Tibial nerve (tissue), 4 donors: ENCODE results near the gene SLC25A47. TPM values are rescaled to one million over a fixed set of nuclear protein-coding genes. Genes with fewer than 3 reads are reported as not detected.
A peak's percentile ranks its signal among the peaks of the same experiment; 100 is the strongest.
"Not testable (repeated sequence)": the region's sequence is repeated elsewhere in the genome, so short reads cannot be mapped to it uniquely, and the experiment has no call there.

Experiments
- DNase-seq, 2 donors: peaks; one replicate each; pipeline ENCODE4 v3.0.0-alpha.2; 2019; ENCODE audit warnings: low spot score in 2 of 2
- H3K27ac ChIP-seq, 4 donors: fragments of 200-600 bp; sonication (generic) in 3 of 4; one replicate each; pipeline ENCODE4 v1.5.1; 2017 to 2019; ENCODE audit warnings: mild to moderate bottlenecking in 1 of 4
- H3K27me3 ChIP-seq, 2 donors: fragments of 200-600 bp; sonication (generic) in 1 of 2; one replicate each; pipeline versions ENCODE4 v1.5.1 to v1.6.0; 2017 to 2019
- H3K36me3 ChIP-seq, 3 donors: fragments of 200-600 bp; sonication (generic); one replicate each; pipeline ENCODE4 v1.5.1; 2018 to 2019
- H3K4me1 ChIP-seq, 4 donors: fragments of 200-600 bp; sonication (generic) in 3 of 4; one replicate each; pipeline ENCODE4 v1.5.1; 2017 to 2019
- H3K4me3 ChIP-seq, 4 donors: fragments of 200-600 bp; sonication (generic) in 3 of 4; one replicate each; pipeline ENCODE4 v1.5.1; 2017 to 2019; ENCODE audit warnings: mild to moderate bottlenecking in 1 of 4, moderate library complexity in 1 of 4
- H3K9me3 ChIP-seq, 4 donors: fragments of 200-600 bp; sonication (generic) in 3 of 4; one replicate each; pipeline ENCODE4 v1.5.1; 2017 to 2019
- EP300 ChIP-seq, 2 donors: sonication (generic); formaldehyde crosslinking; IDR thresholded peaks; one replicate each; pipeline ENCODE4 v1.6.1; 2017; ENCODE audit warnings: antibody characterized with exemption in 2 of 2, mild to moderate bottlenecking in 1 of 2
- POLR2A ChIP-seq, 2 donors: fragments of 450-650 bp; IDR thresholded peaks; one replicate each; pipeline ENCODE4 v1.6.1; 2017; ENCODE audit warnings: antibody characterized with exemption in 2 of 2, mild to moderate bottlenecking in 2 of 2, moderate library complexity in 2 of 2
- WGBS, 2 donors: methylation state at CpG; one replicate each; pipeline ENCODE4 v1.1.5; 2018; 5-methylcytosine and 5-hydroxymethylcytosine counted together
- total RNA-seq, 4 donors: library from RNA; depleted of rRNA; stranded (reverse); fragments of >200 nt; gene quantifications; one replicate each; pipeline ENCODE4 v1.1.0, GENCODE V29; 2016
- TF ChIP-seq, protein P1 (sequence below), 5 experiments: fragments of 200-600 bp in 3 of 5; fragments of 450-650 bp in 2 of 5; sonication (generic) in 3 of 5; IDR thresholded peaks; one replicate each; pipeline ENCODE4 v1.5.1; 2016 to 2019; ENCODE audit warnings: antibody characterized with exemption in 5 of 5, mild to moderate bottlenecking in 3 of 5, moderate library complexity in 2 of 5

The SLC25A47 gene
- total RNA-seq, 4 donors from 2014 or later: 2.5 TPM; not detected in 3

- 3 to 17% methylated on average over 13 to 45 of the region's 49 CpGs for WGBS, 2 donors
- TF ChIP-seq, protein P1, sequence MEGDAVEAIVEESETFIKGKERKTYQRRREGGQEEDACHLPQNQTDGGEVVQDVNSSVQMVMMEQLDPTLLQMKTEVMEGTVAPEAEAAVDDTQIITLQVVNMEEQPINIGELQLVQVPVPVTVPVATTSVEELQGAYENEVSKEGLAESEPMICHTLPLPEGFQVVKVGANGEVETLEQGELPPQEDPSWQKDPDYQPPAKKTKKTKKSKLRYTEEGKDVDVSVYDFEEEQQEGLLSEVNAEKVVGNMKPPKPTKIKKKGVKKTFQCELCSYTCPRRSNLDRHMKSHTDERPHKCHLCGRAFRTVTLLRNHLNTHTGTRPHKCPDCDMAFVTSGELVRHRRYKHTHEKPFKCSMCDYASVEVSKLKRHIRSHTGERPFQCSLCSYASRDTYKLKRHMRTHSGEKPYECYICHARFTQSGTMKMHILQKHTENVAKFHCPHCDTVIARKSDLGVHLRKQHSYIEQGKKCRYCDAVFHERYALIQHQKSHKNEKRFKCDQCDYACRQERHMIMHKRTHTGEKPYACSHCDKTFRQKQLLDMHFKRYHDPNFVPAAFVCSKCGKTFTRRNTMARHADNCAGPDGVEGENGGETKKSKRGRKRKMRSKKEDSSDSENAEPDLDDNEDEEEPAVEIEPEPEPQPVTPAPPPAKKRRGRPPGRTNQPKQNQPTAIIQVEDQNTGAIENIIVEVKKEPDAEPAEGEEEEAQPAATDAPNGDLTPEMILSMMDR (IDR thresholded peaks at IDR 0.05): no peak
- TF ChIP-seq POLR2A (IDR thresholded peaks at IDR 0.05) (no peak), EP300 (IDR thresholded peaks at IDR 0.05) (no peak)
These were observed 16.0 kb upstream of the SLC25A47 start for GRCh38 chr14:100306998-100307765.

DNA sequence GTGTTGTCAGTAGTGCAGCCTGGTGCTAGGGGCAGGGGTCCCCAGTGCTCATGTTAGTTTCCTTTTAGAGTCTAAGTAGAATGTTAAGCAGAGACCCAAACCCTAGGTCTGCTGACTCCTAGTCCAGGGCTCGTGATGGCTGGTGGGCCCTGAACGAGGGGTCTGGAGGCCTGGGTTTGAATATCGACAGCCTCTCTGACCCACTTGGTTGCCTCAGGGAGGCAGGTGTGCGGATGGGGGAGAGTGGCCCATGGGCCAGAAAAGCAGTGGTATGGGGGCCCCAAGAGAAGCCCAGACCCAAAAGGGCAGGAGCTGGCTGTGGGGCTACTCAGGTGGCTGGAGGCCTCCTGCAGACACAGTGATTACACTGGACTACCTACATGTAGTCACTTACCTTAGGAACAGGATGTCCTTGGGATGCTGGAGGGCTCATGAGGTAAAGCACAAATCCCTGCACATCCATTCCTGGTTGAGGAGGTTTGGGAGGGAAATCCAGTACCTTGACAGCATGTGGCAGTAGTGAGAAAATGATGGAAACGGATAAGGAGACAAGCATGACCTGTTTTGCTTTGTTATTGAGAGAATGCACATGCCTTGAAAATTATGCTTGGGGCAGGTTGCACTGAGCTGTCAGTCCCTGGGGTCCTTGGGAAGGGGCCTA, 15.2 kb upstream of the SLC25A47 start:
- no peak for DNase-seq
- H3K9me3 ChIP-seq: no peaks in the 10 kb centered on the region
- H3K4me1 ChIP-seq: peaks cover 0 to 53% (median 24%) of the 10 kb centered on the region in 4 donors
- H3K36me3 ChIP-seq: no peaks in the 10 kb centered on the region
- WGBS, 2 donors: 87 to 88% methylated on average over 5 of the region's 5 CpGs
- TF ChIP-seq EP300 (IDR thresholded peaks at IDR 0.05) (no peak), POLR2A (IDR thresholded peaks at IDR 0.05) (no peak)
- TF ChIP-seq, protein P1 (IDR thresholded peaks at IDR 0.05): no peak
- peak overlapping the region in 3 of 4 donors; percentile 65 to 94 (median 79) for H3K4me3 ChIP-seq
- H3K27ac ChIP-seq: peak overlapping the region in 3 of 4 donors; percentile 90 to 97 (median 95)
- peaks cover 0 to 4% of the 10 kb centered on the region in 2 donors for H3K27me3 ChIP-seq

More at GRCh38 chr14:100306998-100307765, 16.0 kb upstream of the SLC25A47 start:
- Histone ChIP-seq H3K27ac (peak overlapping the region; percentile 76 to 97 (median 92)), H3K9me3 (no peaks in the 10 kb centered on the region), H3K4me1 (peaks cover 0 to 55% (median 24%) of the 10 kb centered on the region in 4 donors), H3K27me3 (no peaks in the 10 kb centered on the region), H3K36me3 (no peaks in the 10 kb centered on the region), H3K4me3 (peak overlapping the region; percentile 65 to 94 (median 80))
- peak in 1 of 2 donors; percentile 12 for DNase-seq

- H3K27me3 ChIP-seq, H3K4me3 ChIP-seq, H3K9me3 ChIP-seq, H3K36me3 ChIP-seq, DNase-seq: not testable (repeated sequence)
- peak overlapping the region in 1 of 4 donors; percentile 97 for H3K27ac ChIP-seq
- peaks cover 0 to 47% (median 24%) of the 10 kb centered on the region in 4 donors for H3K4me1 ChIP-seq
- 76 to 77% methylated on average over 6 of the region's 6 CpGs for WGBS, 2 donors
These were observed 14.7 kb upstream of the SLC25A47 start for GRCh38 chr14:100308427-100308792.

DNA sequence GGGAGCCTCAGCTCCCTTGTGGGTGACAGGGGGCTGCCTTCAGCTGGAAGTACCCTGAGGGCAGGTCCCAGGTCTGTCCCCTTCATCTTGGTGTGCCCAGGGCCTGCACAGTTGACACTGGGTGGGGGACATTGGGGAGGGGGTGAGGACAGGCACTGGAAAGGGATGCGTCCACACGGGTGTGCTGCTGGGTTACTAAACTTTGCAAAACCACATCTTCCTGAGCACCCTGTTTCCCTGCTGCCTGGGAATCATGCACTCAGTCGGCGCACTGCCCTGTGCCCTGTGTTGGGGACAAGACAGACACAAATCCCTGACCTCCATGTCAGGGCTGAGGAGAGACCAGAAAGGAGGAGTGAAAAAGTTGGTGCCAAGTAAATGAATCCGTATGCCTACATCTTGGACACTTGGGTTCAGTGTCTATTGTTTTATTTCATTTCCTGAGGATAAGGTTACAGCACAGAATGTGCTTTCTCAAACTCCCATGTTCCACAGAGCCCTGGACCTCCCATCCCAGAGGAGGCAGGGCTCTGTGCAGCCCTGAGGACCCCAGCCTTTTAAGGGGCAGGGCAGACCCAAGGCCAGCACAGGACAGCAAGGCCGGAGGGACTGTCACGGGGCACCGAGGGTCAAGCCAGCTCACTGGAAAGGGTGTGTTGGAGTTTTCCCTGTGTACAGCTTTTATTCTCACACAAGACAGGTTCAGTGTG, 14.0 kb upstream of the SLC25A47 start:
- no peak for DNase-seq
- Histone ChIP-seq H3K36me3 (no peaks in the 10 kb centered on the region), H3K9me3 (no peaks in the 10 kb centered on the region), H3K27ac (peak overlapping the region in 1 of 4 donors; percentile 97), H3K4me1 (peaks cover 0 to 40% (median 23%) of the 10 kb centered on the region in 4 donors), H3K27me3 (peaks cover 0 to 7% of the 10 kb centered on the region in 2 donors), H3K4me3 (no peak overlapping the region)
- WGBS, 2 donors: 55 to 63% methylated on average over 8 of the region's 8 CpGs
- TF ChIP-seq, protein P1 (IDR thresholded peaks at IDR 0.05): no peak
- TF ChIP-seq EP300 (IDR thresholded peaks at IDR 0.05): no peak
- TF ChIP-seq POLR2A (IDR thresholded peaks at IDR 0.05): no peak

GRCh38 chr14:100312110-100312876, 10.8 kb upstream of the SLC25A47 start:
- not testable (repeated sequence) for DNase-seq, H3K4me3 ChIP-seq
- 24 to 26% methylated on average over 15 to 18 of the region's 18 CpGs for WGBS, 2 donors

More at GRCh38 chr14:100312110-100312876, 10.8 kb upstream of the SLC25A47 start:
- H3K4me1 ChIP-seq: peaks cover 0 to 23% (median 8%) of the 10 kb centered on the region in 4 donors
- H3K27ac ChIP-seq, H3K27me3 ChIP-seq, H3K36me3 ChIP-seq, H3K9me3 ChIP-seq: not testable (repeated sequence)
